Omental fat pad (tissue), 4 donors: ENCODE data around the gene ATG13. TPM values are rescaled to one million over a fixed set of nuclear protein-coding genes. Genes with fewer than 3 reads are reported as not detected.
"Not testable (repeated sequence)": the region's sequence is repeated elsewhere in the genome, so short reads cannot be mapped to it uniquely, and the experiment has no call there.

ENCODE experiments used
- ATAC-seq: fragments of 150-250 bp; one replicate; pipeline ENCODE4 v1.9.1; 2016; ENCODE audit warnings: mild to moderate bottlenecking, moderate library complexity; ENCODE audit not compliant: low FRiP score
- DNase-seq: peaks from one replicate; pipeline ENCODE4 v3.0.0-alpha.2; 2019; ENCODE audit warnings: low spot score
- CTCF ChIP-seq, 3 donors: fragments of 450-650 bp; IDR thresholded peaks; one replicate each; pipeline ENCODE4 v1.5.1; 2016 to 2017; ENCODE audit warnings: antibody characterized with exemption in 3 of 3, mild to moderate bottlenecking in 3 of 3, moderate library complexity in 2 of 3
- total RNA-seq, 4 donors: library from RNA; depleted of rRNA; stranded (reverse); fragments of >200 nt; gene quantifications; one replicate each; pipeline ENCODE4 v1.1.0, GENCODE V29; 2016

The ATG13 gene
- total RNA-seq, 4 donors from 2014 or later = 73.7 to 137 (median 83.3) TPM

DNA sequence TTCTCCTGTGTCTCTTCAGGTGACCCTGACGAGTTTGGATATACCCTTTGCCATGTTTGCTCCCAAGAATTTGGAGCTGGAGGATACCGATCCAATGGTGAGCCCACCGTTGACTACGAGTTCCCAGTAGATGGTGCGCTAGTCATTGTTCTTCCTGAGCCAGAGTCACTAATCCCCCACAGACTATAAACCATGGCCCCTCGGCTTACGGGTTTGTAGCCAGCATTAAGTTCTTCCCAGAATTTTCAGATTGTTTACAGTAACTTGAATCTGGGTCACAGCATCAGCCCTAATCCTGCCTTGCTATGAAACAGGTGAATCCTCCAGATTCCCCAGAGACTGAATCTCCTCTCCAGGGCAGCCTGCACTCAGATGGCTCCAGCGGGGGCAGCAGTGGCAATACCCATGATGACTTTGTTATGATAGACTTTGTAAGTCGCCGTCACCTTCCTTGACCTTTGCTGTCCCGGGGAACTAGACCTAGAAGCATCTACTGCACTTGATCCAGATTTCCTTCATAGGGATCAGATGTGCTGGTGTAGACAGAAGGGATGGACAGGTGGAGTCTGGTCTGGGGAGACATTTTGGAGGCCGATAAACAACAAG is 51.2 kb downstream of the ATG13 start:
- ATAC-seq = no peak
- no peak for DNase-seq

GRCh38 chr11:46669711-46670139 is 52.4 kb downstream of the ATG13 start:
- ATAC-seq = no peak
- no peak for DNase-seq
- TF ChIP-seq CTCF (IDR thresholded peaks at IDR 0.05) = no peak

More for the DNA sequence above, 51.2 kb downstream of the ATG13 start:
- no peak for TF ChIP-seq CTCF (IDR thresholded peaks at IDR 0.05)

- DNase-seq, ATAC-seq: not testable (repeated sequence)
These were observed 53.2 kb downstream of the ATG13 start for GRCh38 chr11:46670521-46670920.

DNA sequence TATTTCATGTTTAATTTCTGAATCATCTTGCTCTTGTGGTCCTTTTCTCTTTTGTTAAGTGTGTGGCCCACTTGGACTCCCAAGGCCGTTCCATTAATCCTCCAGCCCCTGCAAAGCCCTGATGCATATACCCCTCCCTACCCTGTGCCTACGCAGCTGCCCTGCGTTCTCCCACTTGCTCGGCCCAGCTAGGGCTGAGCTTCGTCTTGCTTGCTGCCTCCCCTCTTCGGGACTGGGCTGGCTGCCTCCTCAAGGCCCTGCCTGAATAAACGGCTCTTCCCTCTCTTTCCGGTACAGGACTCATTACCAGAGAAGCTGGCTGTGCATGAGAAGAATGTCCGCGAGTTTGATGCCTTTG is 54.6 kb downstream of the ATG13 start:
- no peak for TF ChIP-seq CTCF (IDR thresholded peaks at IDR 0.05)
- ATAC-seq (no peak), DNase-seq (no peak)

DNA sequence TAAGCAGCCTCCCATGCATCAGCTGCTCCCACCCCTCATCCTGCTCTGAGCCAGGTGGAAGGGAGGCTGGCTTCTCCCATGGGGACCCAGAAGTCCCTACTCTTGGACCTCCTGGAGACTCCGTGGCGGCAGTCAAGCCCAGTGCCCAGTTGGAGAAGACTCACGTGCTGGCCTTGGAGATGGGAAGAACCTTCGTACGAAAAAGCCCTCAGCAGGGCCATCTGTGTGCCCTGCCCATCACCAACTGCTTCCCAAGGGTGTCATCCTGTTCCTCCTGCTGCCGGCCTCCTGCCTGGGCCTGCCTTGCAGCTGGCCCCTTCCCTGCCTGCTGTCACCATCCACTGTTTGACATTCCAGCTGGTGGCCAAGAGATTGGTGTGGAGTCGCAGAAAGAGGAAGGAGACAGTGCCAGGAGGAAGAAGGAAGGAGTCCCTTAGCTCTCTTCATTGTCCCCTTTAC is 55.1 kb downstream of the ATG13 start:
- ATAC-seq (no peak), DNase-seq (no peak)
- no peak for TF ChIP-seq CTCF (IDR thresholded peaks at IDR 0.05)

DNA sequence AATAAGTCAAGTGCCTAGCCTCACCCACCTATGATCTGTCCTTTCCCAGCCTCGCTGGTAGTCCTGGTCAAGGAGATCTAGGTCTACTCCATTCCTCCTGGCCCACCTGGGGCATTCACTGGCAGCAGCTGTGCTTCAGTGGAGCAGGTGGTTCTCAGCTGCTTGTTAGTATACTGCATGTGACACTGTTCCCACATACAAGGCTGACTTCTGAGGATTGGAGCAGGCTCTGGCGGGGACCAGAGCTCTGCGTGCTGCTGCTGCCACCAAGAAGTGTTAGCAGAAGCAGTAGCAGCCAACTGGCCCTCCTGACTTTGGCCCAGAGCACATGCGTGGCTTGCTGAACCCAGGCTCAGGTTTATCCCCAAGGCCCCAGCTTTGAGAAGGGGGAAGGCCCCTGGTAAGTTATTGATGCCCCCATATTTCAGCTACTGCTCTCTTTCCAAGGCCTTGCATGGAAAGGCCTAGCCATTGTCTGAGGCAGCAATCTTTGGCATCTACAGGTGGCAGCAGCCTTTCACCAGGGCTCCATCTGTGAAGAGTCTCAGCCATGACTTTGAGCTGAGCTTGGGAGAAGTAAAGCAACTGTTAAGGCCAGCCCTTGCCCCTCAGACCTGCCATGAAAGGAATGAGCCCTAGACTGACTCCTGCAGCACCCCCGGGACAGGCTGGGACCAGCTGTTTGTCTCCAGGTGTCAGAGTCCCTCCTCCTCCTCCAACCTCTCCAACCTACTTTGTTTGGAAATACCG is 56.5 kb downstream of the ATG13 start:
- ATAC-seq (no peak), DNase-seq (no peak)
- TF ChIP-seq CTCF (IDR thresholded peaks at IDR 0.05) = no peak

DNA sequence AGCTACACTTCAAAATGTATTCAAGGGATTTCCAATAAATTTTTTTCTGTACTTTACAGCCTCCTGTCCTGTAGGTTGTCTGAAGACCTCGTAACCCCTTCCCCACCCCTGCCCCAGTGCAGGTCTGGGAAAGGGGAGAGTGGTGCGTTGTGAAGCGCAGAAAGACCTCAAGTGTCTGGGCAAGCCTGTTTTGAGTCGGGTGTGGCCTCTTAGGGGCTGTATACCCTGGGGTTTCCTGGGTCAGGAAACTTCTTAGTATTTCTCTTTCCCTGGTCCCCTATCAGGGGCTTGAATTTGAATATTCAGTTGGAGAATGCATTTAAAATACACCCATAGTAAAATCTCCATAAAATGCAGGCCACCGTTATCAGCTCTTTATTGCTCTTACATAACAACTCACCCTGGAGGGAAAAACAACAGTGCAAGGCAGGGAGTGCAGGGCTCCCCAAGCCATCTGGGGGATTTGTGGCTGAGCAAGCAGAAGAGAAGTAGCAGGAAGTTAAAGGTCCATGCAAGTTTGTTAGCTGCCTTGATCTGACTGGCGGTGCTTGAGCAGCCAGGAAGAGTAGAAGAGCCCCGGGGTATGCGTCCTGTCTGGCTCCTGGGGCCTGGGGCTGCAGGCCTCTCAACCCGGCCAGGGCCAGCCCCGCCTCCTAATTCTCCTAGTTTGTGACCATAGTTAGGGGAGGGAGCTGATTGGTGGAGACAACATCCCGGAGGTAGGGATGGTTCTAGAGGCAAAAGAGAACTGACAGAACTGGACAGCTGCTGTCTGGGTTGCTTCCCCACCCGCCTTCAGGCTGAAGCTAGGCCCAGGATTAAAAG is 57.3 kb downstream of the ATG13 start:
- no peak for ATAC-seq
- no peak for DNase-seq
- TF ChIP-seq CTCF (IDR thresholded peaks at IDR 0.05) = no peak
